GM12878 (cell line): ENCODE data around the gene NTN3. TPM values are rescaled to one million over a fixed set of nuclear protein-coding genes. Genes with fewer than 3 reads are reported as not detected.

ENCODE experiments used
- CHD1 ChIP-seq: IDR thresholded peaks from 2 replicates; pipeline ENCODE4 v1.6.1; 2012; ENCODE audit warnings: low read depth, low read length, improper control_type of control experiment
- CHD2 ChIP-seq: IDR thresholded peaks from 2 replicates; pipeline ENCODE4 v1.6.1; 2011; ENCODE audit warnings: low read depth, low read length, improper control_type of control experiment, borderline replicate concordance
- DPF2 ChIP-seq: fragments of 450-650 bp; IDR thresholded peaks from 2 replicates; pipeline ENCODE4 v1.6.1; 2017; ENCODE audit warnings: mild to moderate bottlenecking
- GATAD2B ChIP-seq: fragments of 450-650 bp; conservative IDR thresholded peaks from 2 replicates; pipeline ENCODE4 v1.6.1; 2017; ENCODE audit warnings: low read depth, mild to moderate bottlenecking, moderate library complexity
- NR2F1 ChIP-seq: fragments of 450-650 bp; conservative IDR thresholded peaks from 2 replicates; pipeline ENCODE4 v1.6.1; 2017; ENCODE audit warnings: mild to moderate bottlenecking
- RBBP5 ChIP-seq: fragments of 200-600 bp; sonication (generic); conservative IDR thresholded peaks from 2 replicates; pipeline ENCODE4 v1.6.1; 2016
- RELA ChIP-seq: fragments of 450-650 bp; IDR thresholded peaks from 2 replicates; pipeline ENCODE4 v1.8.0; 2014; ENCODE audit warnings: borderline replicate concordance; ENCODE audit not compliant: partially characterized antibody
- RFX5 ChIP-seq: IDR thresholded peaks from 2 replicates; pipeline ENCODE4 v1.6.1; 2011; ENCODE audit warnings: low read depth, low read length, improper control_type of control experiment
- SMAD1 ChIP-seq: fragments of 450-650 bp; IDR thresholded peaks from 2 replicates; pipeline ENCODE4 v1.6.1; 2018; ENCODE audit warnings: mild to moderate bottlenecking, low read depth; ENCODE audit not compliant: partially characterized antibody
- STAT1 ChIP-seq: fragments of 450-650 bp; conservative IDR thresholded peaks from 2 replicates; pipeline ENCODE4 v1.6.1; 2014; ENCODE audit warnings: antibody characterized with exemption, mild to moderate bottlenecking
- TBL1XR1 ChIP-seq: IDR thresholded peaks from 2 replicates; pipeline ENCODE4 v1.6.1; 2012; ENCODE audit warnings: low read depth, low read length, improper control_type of control experiment
- ZNF207 ChIP-seq: fragments of 450-650 bp; IDR thresholded peaks from 2 replicates; pipeline ENCODE4 v1.6.1; 2014; ENCODE audit warnings: antibody characterized with exemption, mild to moderate bottlenecking, borderline replicate concordance
- polyA plus RNA-seq, 11 experiments: library from polyadenylated mRNA; depleted of rRNA in 4 of 11; unstranded in 6 of 11; stranded (reverse) in 5 of 11; fragments of >200 nt; fragmentation: Nextera tagmentation in 4 of 11; fragmentation: Illumina TruSeq in 1 of 11; extraction: Ambion mirVana in 4 of 11; extraction: Trizol in 1 of 11; gene quantifications; 1 replicate in 1 of 11; 2 replicates in 10 of 11; pipeline versions ENCODE4 v1.2.1 to v1.2.3, GENCODE V29; 2011 to 2016; ENCODE audit warnings: inconsistent platforms in 2 of 11, missing spikeins in 2 of 11, low read depth in 1 of 11
- total RNA-seq, 4 experiments: library from RNA; depleted of rRNA in 3 of 4; stranded (reverse); fragments of >200 nt in 3 of 4; fragmentation: Illumina TruSeq in 1 of 4; extraction: Trizol in 1 of 4; gene quantifications; 2 replicates each; pipeline versions ENCODE4 v1.2.1 to v1.2.3, GENCODE V29; 2013 to 2021
- TF ChIP-seq, protein P1 (sequence below): IDR thresholded peaks from 2 replicates; pipeline ENCODE4 v1.6.1; 2012; ENCODE audit warnings: mild to moderate bottlenecking, low read depth, low read length
- TF ChIP-seq, protein P2 (sequence below): IDR thresholded peaks from 2 replicates; pipeline ENCODE4 v1.6.1; 2012; ENCODE audit warnings: low read depth, low read length, improper control_type of control experiment
- TF ChIP-seq, protein P3 (sequence below): IDR thresholded peaks from 2 replicates; pipeline ENCODE4 v1.6.1; 2012; ENCODE audit warnings: low read depth, low read length, improper control_type of control experiment
- TF ChIP-seq, protein P4 (sequence below): fragments of 450-650 bp; IDR thresholded peaks from 2 replicates; pipeline ENCODE4 v1.6.1; 2018; ENCODE audit warnings: mild to moderate bottlenecking, low read depth, moderate library complexity; ENCODE audit not compliant: partially characterized antibody

Gene NTN3
- total and polyA plus RNA-seq, 10 of the 15 experiments (the other 5 are each of a cell fraction or from before 2014, with no cell fraction given): 0.04 TPM; not detected in 9

DNA sequence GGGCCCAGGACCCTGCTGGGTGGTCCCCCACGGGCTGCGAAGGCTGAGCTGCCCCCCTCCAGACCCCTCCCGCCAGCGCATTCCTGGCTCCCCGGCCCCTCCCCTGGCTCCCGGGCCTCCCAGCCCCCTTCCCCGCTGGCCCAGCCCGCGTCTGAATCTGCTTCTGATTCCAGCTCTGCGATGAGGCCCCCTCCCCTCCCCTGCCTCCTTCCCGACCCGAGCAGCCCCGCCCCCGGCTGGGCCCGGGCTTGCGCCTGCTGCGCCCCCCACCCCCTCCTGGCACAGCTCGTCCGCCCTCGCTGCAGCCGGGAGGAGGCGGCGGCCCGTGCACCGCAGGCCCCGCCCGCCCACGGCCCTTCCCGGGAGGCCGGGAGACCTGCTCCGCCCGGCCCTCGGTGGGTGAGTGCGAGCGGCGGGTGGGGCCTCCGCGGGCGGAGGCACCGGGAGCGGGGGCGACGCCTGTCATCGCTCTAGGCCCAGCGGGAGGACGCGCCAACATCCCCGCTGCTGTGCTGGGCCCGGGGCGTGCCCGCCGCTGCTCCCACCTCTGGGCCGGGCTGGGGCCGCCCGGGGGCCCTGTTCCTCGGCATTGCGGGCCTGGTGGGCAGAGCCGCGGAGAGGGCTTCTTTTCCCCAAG is at the start of gene NTN3 (continued):
- TF ChIP-seq, protein P1, sequence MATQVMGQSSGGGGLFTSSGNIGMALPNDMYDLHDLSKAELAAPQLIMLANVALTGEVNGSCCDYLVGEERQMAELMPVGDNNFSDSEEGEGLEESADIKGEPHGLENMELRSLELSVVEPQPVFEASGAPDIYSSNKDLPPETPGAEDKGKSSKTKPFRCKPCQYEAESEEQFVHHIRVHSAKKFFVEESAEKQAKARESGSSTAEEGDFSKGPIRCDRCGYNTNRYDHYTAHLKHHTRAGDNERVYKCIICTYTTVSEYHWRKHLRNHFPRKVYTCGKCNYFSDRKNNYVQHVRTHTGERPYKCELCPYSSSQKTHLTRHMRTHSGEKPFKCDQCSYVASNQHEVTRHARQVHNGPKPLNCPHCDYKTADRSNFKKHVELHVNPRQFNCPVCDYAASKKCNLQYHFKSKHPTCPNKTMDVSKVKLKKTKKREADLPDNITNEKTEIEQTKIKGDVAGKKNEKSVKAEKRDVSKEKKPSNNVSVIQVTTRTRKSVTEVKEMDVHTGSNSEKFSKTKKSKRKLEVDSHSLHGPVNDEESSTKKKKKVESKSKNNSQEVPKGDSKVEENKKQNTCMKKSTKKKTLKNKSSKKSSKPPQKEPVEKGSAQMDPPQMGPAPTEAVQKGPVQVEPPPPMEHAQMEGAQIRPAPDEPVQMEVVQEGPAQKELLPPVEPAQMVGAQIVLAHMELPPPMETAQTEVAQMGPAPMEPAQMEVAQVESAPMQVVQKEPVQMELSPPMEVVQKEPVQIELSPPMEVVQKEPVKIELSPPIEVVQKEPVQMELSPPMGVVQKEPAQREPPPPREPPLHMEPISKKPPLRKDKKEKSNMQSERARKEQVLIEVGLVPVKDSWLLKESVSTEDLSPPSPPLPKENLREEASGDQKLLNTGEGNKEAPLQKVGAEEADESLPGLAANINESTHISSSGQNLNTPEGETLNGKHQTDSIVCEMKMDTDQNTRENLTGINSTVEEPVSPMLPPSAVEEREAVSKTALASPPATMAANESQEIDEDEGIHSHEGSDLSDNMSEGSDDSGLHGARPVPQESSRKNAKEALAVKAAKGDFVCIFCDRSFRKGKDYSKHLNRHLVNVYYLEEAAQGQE: no peak
- TF ChIP-seq NR2F1: 0 out of 2 replicates have a peak, but pooled peaks have one; percentile 21
- no peak for TF ChIP-seq STAT1
- TF ChIP-seq RFX5: no peak
- TF ChIP-seq CHD2: 0 out of 2 replicates have a peak, but pooled peaks have one; percentile 20
- TF ChIP-seq, protein P2, sequence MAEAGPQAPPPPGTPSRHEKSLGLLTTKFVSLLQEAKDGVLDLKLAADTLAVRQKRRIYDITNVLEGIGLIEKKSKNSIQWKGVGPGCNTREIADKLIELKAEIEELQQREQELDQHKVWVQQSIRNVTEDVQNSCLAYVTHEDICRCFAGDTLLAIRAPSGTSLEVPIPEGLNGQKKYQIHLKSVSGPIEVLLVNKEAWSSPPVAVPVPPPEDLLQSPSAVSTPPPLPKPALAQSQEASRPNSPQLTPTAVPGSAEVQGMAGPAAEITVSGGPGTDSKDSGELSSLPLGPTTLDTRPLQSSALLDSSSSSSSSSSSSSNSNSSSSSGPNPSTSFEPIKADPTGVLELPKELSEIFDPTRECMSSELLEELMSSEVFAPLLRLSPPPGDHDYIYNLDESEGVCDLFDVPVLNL: no peak
- 0 out of 2 replicates have a peak, but pooled peaks have one; percentile 34 for TF ChIP-seq DPF2
- TF ChIP-seq, protein P3, sequence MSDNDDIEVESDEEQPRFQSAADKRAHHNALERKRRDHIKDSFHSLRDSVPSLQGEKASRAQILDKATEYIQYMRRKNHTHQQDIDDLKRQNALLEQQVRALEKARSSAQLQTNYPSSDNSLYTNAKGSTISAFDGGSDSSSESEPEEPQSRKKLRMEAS: no peak
- TF ChIP-seq, protein P4, sequence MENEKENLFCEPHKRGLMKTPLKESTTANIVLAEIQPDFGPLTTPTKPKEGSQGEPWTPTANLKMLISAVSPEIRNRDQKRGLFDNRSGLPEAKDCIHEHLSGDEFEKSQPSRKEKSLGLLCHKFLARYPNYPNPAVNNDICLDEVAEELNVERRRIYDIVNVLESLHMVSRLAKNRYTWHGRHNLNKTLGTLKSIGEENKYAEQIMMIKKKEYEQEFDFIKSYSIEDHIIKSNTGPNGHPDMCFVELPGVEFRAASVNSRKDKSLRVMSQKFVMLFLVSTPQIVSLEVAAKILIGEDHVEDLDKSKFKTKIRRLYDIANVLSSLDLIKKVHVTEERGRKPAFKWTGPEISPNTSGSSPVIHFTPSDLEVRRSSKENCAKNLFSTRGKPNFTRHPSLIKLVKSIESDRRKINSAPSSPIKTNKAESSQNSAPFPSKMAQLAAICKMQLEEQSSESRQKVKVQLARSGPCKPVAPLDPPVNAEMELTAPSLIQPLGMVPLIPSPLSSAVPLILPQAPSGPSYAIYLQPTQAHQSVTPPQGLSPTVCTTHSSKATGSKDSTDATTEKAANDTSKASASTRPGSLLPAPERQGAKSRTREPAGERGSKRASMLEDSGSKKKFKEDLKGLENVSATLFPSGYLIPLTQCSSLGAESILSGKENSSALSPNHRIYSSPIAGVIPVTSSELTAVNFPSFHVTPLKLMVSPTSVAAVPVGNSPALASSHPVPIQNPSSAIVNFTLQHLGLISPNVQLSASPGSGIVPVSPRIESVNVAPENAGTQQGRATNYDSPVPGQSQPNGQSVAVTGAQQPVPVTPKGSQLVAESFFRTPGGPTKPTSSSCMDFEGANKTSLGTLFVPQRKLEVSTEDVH: no peak
- TF ChIP-seq RELA: no peak
- no peak for TF ChIP-seq CHD1
- TF ChIP-seq GATAD2B: peak; percentile 60; the same call in 1 of the 2 replicates
- no peak for TF ChIP-seq TBL1XR1
- no peak for TF ChIP-seq ZNF207
- TF ChIP-seq RBBP5: no peak
- no peak for TF ChIP-seq SMAD1
